ENCODE data around the gene FXYD6. TPM values are rescaled to one million over a fixed set of nuclear protein-coding genes. Genes with fewer than 3 reads are reported as not detected.

The FXYD6 gene
- total RNA-seq, 2 donors from 2014 or later: 17.5 to 17.8 TPM

GRCh38 chr11:117820071-117820470 lies 56.4 kb downstream of the FXYD6 start:
- no peak overlapping the region for H3K27ac ChIP-seq
- no peak for TF ChIP-seq CTCF (IDR thresholded peaks at IDR 0.05)
- peaks cover 3 to 10% of the 10 kb centered on the region in 2 donors for H3K4me1 ChIP-seq (ENCODE audit: control insufficient read depth in 1 of 2, low read depth in 2 of 2)
- H3K36me3 ChIP-seq: no peaks in the 10 kb centered on the region
- ATAC-seq (ENCODE audit: insufficient number of reproducible peaks, low FRiP score, low read depth) (no peak), DNase-seq (ENCODE audit: low spot score) (no peak)
- no peaks in the 10 kb centered on the region for H3K27me3 ChIP-seq (replicated peaks; ENCODE audit: insufficient read depth)
- H3K4me3 ChIP-seq: no peak overlapping the region
- no peaks in the 10 kb centered on the region for H3K9me3 ChIP-seq

- Histone ChIP-seq H3K27ac (no peak overlapping the region), H3K27me3 (replicated peaks; ENCODE audit: insufficient read depth) (no peaks in the 10 kb centered on the region), H3K36me3 (no peaks in the 10 kb centered on the region), H3K4me3 (no peak overlapping the region), H3K9me3 (no peaks in the 10 kb centered on the region), H3K4me1 (ENCODE audit: control insufficient read depth in 1 of 2, low read depth in 2 of 2) (peaks cover 3 to 10% of the 10 kb centered on the region in 2 donors)
- ATAC-seq (ENCODE audit: insufficient number of reproducible peaks, low FRiP score, low read depth): no peak
- no peak for TF ChIP-seq CTCF (IDR thresholded peaks at IDR 0.05)
- DNase-seq (ENCODE audit: low spot score): no peak
These were observed 57.1 kb downstream of the FXYD6 start for GRCh38 chr11:117819096-117820040.

- Histone ChIP-seq H3K27me3 (replicated peaks; ENCODE audit: insufficient read depth) (no peaks in the 10 kb centered on the region), H3K27ac (no peak overlapping the region), H3K4me1 (ENCODE audit: control insufficient read depth in 1 of 2, low read depth in 2 of 2) (peaks cover 0 to 10% of the 10 kb centered on the region in 2 donors), H3K9me3 (no peaks in the 10 kb centered on the region), H3K4me3 (no peak overlapping the region), H3K36me3 (no peaks in the 10 kb centered on the region)
- no peak for ATAC-seq (ENCODE audit: insufficient number of reproducible peaks, low FRiP score, low read depth)
- no peak for TF ChIP-seq CTCF (IDR thresholded peaks at IDR 0.05)
- no peak for DNase-seq (ENCODE audit: low spot score)
These were observed 58.2 kb downstream of the FXYD6 start for GRCh38 chr11:117818041-117818873.

- Histone ChIP-seq H3K4me3 (no peak overlapping the region), H3K27me3 (replicated peaks; ENCODE audit: insufficient read depth) (no peaks in the 10 kb centered on the region), H3K36me3 (no peaks in the 10 kb centered on the region), H3K4me1 (ENCODE audit: control insufficient read depth in 1 of 2, low read depth in 2 of 2) (peaks cover 0 to 7% of the 10 kb centered on the region in 2 donors), H3K27ac (no peak overlapping the region), H3K9me3 (no peaks in the 10 kb centered on the region)
- ATAC-seq (ENCODE audit: insufficient number of reproducible peaks, low FRiP score, low read depth) (peak; percentile 59), DNase-seq (ENCODE audit: low spot score) (peak; percentile 27)
- TF ChIP-seq CTCF (IDR thresholded peaks at IDR 0.05): peak; percentile 99
These were observed 59.0 kb downstream of the FXYD6 start for GRCh38 chr11:117817368-117818040.

Data from thoracic aorta (tissue), 2 donors.